ENCODE data around the gene THAP9. TPM values are rescaled to one million over a fixed set of nuclear protein-coding genes. Genes with fewer than 3 reads are reported as not detected.
"Not testable (repeated sequence)": the region's sequence is repeated elsewhere in the genome, so short reads cannot be mapped to it uniquely, and the experiment has no call there.

THAP9 gene
- total and polyA plus RNA-seq, 4 donors: 6.9 to 20.0 (median 10.5) TPM

DNA sequence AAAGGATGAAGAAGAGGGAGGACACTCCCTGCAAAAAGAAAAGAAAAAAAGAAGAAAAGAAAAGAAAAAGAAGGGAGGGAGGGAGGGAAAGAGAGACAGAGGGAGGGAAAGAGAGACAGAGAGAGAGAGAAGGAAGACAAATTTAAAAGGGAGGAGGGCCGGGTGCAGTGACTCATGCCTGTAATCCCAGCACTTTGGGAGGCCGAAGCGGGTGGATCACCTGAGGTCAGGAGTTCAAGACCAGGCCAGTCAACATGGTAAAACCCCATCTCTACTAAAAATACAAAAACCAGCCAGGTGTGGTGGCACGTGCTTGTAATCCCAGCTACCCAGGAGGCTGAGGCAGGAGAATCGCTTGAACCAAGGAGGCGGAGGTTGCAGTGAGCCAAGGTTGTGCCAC, 34.5 kb upstream of the THAP9 start:
- not testable (repeated sequence) for H3K27me3 ChIP-seq (ENCODE audit: control insufficient read depth, insufficient read depth, low read length); H3K4me3 ChIP-seq (ENCODE audit: low read depth, low read length); DNase-seq (ENCODE audit: low read depth in 4 of 6, low spot score in 6 of 6); H3K27ac ChIP-seq (ENCODE audit: low read depth, low read length); H3K4me1 ChIP-seq (ENCODE audit: control insufficient read depth, insufficient read depth, low read length); H3K9me3 ChIP-seq (ENCODE audit: control insufficient read depth, insufficient read depth, low read length)
- H3K36me3 ChIP-seq (ENCODE audit: control insufficient read depth, insufficient read depth, low read length): peaks cover 46% of the 10 kb centered on the region
- 100% methylated on average over 2 of the region's 6 CpGs for WGBS (ENCODE audit: insufficient coverage)

DNA sequence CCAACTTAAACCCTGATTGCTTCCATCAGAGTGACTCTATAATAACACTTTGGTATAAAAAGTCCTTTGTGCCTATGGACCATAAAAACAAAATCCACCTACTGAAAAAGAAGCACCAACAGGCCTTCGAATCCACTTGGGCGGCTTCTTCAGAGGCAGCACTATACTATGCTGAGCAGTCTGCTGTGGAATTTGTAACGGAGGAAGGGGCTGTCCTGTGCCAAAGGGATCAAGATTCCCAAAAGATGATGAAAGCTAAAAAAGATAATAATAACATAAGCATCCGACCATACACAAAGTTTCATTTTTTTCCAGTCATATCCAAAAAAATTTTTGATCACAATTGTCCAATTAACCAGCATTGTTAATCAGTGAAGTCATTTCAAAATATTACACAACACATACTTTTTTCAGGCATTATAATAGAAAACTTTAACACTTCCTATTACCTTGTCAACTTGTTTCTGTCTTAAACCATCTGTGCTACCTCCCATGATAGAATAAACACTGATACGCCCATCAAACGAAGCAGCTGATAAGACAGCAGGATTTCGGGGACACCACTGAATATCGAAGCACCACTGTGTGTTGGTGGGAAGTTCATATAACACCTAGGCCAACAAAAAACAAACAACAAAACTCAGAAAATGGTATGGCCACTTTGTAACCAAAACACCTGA, 33.7 kb upstream of the THAP9 start:
- WGBS (ENCODE audit: insufficient coverage): 100% methylated on average over 2 of the region's 8 CpGs
- no peak for DNase-seq (ENCODE audit: low read depth in 4 of 6, low spot score in 6 of 6)
- Histone ChIP-seq H3K27ac (ENCODE audit: low read depth, low read length) (no peak overlapping the region), H3K4me1 (ENCODE audit: control insufficient read depth, insufficient read depth, low read length) (no peaks in the 10 kb centered on the region), H3K27me3 (ENCODE audit: control insufficient read depth, insufficient read depth, low read length) (no peaks in the 10 kb centered on the region), H3K9me3 (ENCODE audit: control insufficient read depth, insufficient read depth, low read length) (no peaks in the 10 kb centered on the region), H3K4me3 (ENCODE audit: low read depth, low read length) (no peak overlapping the region), H3K36me3 (ENCODE audit: control insufficient read depth, insufficient read depth, low read length) (peaks cover 51% of the 10 kb centered on the region)

GRCh38 chr4:82868572-82868971, 32.0 kb upstream of the THAP9 start:
- Histone ChIP-seq H3K27ac (ENCODE audit: low read depth, low read length) (no peak overlapping the region), H3K4me1 (ENCODE audit: control insufficient read depth, insufficient read depth, low read length) (no peaks in the 10 kb centered on the region), H3K27me3 (ENCODE audit: control insufficient read depth, insufficient read depth, low read length) (no peaks in the 10 kb centered on the region), H3K4me3 (ENCODE audit: low read depth, low read length) (no peak overlapping the region), H3K9me3 (ENCODE audit: control insufficient read depth, insufficient read depth, low read length) (no peaks in the 10 kb centered on the region), H3K36me3 (ENCODE audit: control insufficient read depth, insufficient read depth, low read length) (peaks cover 58% of the 10 kb centered on the region)
- no peak for DNase-seq (ENCODE audit: low read depth in 4 of 6, low spot score in 6 of 6)
- WGBS (ENCODE audit: insufficient coverage): 100% methylated on average over 1 of the region's 5 CpGs

DNA sequence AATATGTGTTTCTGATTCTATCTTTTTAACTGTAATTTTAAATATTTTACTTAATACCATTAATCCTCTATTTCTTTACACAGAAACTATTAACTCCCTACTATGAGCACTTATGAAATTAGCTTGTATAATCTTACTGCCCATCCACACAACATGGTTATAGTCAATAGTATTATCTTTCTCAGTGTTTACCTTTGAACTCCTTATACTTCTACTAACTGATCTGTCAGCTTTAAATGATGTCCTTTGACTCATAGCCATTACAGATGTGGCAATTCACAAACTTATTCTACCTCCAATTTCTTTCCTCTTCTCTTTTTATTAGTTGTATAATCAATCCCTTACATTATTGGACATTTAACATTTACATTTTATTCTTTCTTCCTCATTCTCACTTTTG, 15.1 kb upstream of the THAP9 start:
- Histone ChIP-seq H3K4me3 (ENCODE audit: low read depth, low read length) (no peak overlapping the region), H3K4me1 (ENCODE audit: control insufficient read depth, insufficient read depth, low read length) (peaks cover 4% of the 10 kb centered on the region), H3K27ac (ENCODE audit: low read depth, low read length) (no peak overlapping the region), H3K27me3 (ENCODE audit: control insufficient read depth, insufficient read depth, low read length) (no peaks in the 10 kb centered on the region), H3K9me3 (ENCODE audit: control insufficient read depth, insufficient read depth, low read length) (no peaks in the 10 kb centered on the region), H3K36me3 (ENCODE audit: control insufficient read depth, insufficient read depth, low read length) (no peaks in the 10 kb centered on the region)
- no peak for DNase-seq (ENCODE audit: low read depth in 4 of 6, low spot score in 6 of 6)

GRCh38 chr4:82886147-82886942, 14.2 kb upstream of the THAP9 start:
- Histone ChIP-seq H3K27ac (ENCODE audit: low read depth, low read length) (no peak overlapping the region), H3K4me3 (ENCODE audit: low read depth, low read length) (no peak overlapping the region), H3K9me3 (ENCODE audit: control insufficient read depth, insufficient read depth, low read length) (no peaks in the 10 kb centered on the region), H3K27me3 (ENCODE audit: control insufficient read depth, insufficient read depth, low read length) (no peaks in the 10 kb centered on the region), H3K4me1 (ENCODE audit: control insufficient read depth, insufficient read depth, low read length) (peaks cover 4% of the 10 kb centered on the region), H3K36me3 (ENCODE audit: control insufficient read depth, insufficient read depth, low read length) (no peaks in the 10 kb centered on the region)
- DNase-seq (ENCODE audit: low read depth in 4 of 6, low spot score in 6 of 6): no peak
- no CpG with 5 or more reads among the region's 5 CpGs for WGBS (ENCODE audit: insufficient coverage)

DNA sequence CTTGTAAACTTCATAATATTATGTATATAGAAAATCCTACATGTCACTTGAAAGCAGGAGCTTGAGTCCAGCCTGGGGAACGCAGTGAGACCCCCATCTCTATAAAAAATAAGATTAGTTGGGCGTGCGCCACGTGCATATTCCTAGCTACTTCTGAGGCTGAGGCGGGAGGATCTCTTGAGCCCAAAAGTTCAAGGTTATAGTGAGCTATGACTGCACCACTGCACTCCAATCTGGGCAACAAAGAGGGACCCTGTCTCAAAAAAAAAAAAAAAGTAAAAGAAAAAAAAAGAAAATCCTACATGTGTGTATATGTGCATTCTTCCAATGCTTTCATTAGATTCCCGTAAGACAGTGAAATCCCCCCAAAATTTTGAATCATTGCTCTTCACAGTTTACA, 11.2 kb upstream of the THAP9 start:
- Histone ChIP-seq H3K27me3 (ENCODE audit: control insufficient read depth, insufficient read depth, low read length) (no peaks in the 10 kb centered on the region), H3K27ac (ENCODE audit: low read depth, low read length) (no peak overlapping the region), H3K4me1 (ENCODE audit: control insufficient read depth, insufficient read depth, low read length) (peaks cover 4% of the 10 kb centered on the region), H3K4me3 (ENCODE audit: low read depth, low read length) (peak overlapping the region; percentile 99), H3K9me3 (ENCODE audit: control insufficient read depth, insufficient read depth, low read length) (no peaks in the 10 kb centered on the region), H3K36me3 (ENCODE audit: control insufficient read depth, insufficient read depth, low read length) (peaks cover 4% of the 10 kb centered on the region)
- WGBS (ENCODE audit: insufficient coverage): 100% methylated on average over 2 of the region's 6 CpGs
- no peak for DNase-seq (ENCODE audit: low read depth in 4 of 6, low spot score in 6 of 6)

DNA sequence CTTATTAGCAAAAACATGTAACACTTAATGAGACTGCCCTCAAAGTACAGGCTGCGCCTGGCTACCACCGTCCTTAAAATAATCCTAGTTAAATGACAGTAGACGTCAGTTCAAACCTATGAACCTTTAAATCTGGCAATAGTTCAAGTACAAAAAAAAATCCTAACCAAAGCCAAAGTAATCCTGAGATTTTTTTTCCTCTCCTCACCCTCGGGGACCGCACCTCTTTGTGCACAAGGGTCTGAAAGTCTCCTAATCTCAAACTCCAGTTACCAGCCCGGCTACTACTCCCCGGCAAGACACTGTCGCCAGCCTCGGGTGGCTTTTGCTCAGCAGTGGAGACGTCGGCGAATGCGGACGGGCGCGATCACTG, 10.0 kb upstream of the THAP9 start:
- Histone ChIP-seq H3K27me3 (ENCODE audit: control insufficient read depth, insufficient read depth, low read length) (no peaks in the 10 kb centered on the region), H3K9me3 (ENCODE audit: control insufficient read depth, insufficient read depth, low read length) (no peaks in the 10 kb centered on the region), H3K4me1 (ENCODE audit: control insufficient read depth, insufficient read depth, low read length) (peaks cover 4% of the 10 kb centered on the region), H3K4me3 (ENCODE audit: low read depth, low read length) (peak overlapping the region; percentile 99), H3K36me3 (ENCODE audit: control insufficient read depth, insufficient read depth, low read length) (peaks cover 6% of the 10 kb centered on the region), H3K27ac (ENCODE audit: low read depth, low read length) (peak overlapping the region; percentile 97)
- under 1% methylated on average over 16 of the region's 16 CpGs for WGBS (ENCODE audit: insufficient coverage)
- no peak for DNase-seq (ENCODE audit: low read depth in 4 of 6, low spot score in 6 of 6)

- Histone ChIP-seq H3K27ac (ENCODE audit: low read depth, low read length) (peak within 1 kb of the TSS; percentile 97), H3K27me3 (ENCODE audit: control insufficient read depth, insufficient read depth, low read length) (no peaks in the 10 kb centered on the region), H3K4me1 (ENCODE audit: control insufficient read depth, insufficient read depth, low read length) (peaks cover 4% of the 10 kb centered on the region), H3K9me3 (ENCODE audit: control insufficient read depth, insufficient read depth, low read length) (no peaks in the 10 kb centered on the region), H3K4me3 (ENCODE audit: low read depth, low read length) (peak within 1 kb of the TSS; percentile 99), H3K36me3 (ENCODE audit: control insufficient read depth, insufficient read depth, low read length) (peaks cover 6% of the 10 kb centered on the region)
- peak; percentile 76 to 98 (median 90) for DNase-seq (ENCODE audit: low read depth in 4 of 6, low spot score in 6 of 6)
- WGBS (ENCODE audit: insufficient coverage): 0% methylated on average over 66 of the region's 71 CpGs
Measured at GRCh38 chr4:82890901-82891706, 9.4 kb upstream of the THAP9 start, which contains the start of gene SEC31A. TSS of gene SEC31A (minus strand) at chr4:82891153. CDS start at chr4:82881936, 9,217 bp downstream.

DNA sequence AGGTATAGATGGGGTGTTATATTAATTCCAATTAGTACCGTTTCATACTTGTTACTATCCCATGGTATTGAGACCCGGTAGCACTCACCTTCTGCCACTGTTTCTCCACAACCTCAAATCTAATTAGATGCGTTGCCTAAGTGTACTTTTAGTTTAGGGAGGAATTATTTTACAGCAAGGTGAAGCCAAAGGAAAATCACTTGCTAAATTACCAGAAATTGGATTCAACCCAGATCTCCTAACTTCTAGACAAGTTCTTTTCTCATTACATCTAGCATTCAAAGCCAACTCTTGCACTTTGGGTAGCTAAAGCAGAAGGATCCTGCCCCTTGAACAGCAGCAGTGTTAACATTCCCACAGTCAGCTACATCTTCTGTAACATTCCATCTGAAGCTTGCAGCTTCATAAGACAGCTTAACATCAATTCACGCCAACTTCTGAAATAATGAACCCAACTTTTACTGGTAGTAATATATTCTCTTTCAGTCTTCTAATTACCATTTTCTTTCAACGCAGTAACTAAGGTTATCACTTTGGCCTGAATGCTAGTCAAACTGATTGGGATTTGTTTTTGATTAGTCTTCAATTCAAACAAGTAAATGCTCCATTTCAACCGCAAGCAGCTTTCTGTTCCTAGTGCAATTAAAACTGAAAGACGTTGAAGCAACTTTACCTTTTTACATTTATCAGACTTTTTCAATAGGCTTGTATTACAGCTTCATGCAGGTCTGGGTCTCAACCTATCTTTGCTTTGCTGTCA, 8.6 kb upstream of the THAP9 start:
- 27% methylated on average over 2 of the region's 7 CpGs for WGBS (ENCODE audit: insufficient coverage)
- no peak for DNase-seq (ENCODE audit: low read depth in 4 of 6, low spot score in 6 of 6)
- peaks cover 6% of the 10 kb centered on the region for H3K36me3 ChIP-seq (ENCODE audit: control insufficient read depth, insufficient read depth, low read length)
- peak overlapping the region; percentile 99 for H3K4me3 ChIP-seq (ENCODE audit: low read depth, low read length)
- H3K27me3 ChIP-seq (ENCODE audit: control insufficient read depth, insufficient read depth, low read length): no peaks in the 10 kb centered on the region
- no peaks in the 10 kb centered on the region for H3K9me3 ChIP-seq (ENCODE audit: control insufficient read depth, insufficient read depth, low read length)
- H3K4me1 ChIP-seq (ENCODE audit: control insufficient read depth, insufficient read depth, low read length): peaks cover 4% of the 10 kb centered on the region
- H3K27ac ChIP-seq (ENCODE audit: low read depth, low read length): peak overlapping the region; percentile 97
